GM15510 (cell line): Measurements from ENCODE around the gene SMURF1.

Experiments
- POLR2A ChIP-seq: IDR thresholded peaks from 3 replicates; pipeline ENCODE4 v1.6.1; 2011; ENCODE audit warnings: borderline replicate concordance; ENCODE audit not compliant: insufficient read length; ENCODE audit errors: extremely low read depth

The SMURF1 gene

GRCh38 chr7:99002827-99003212 lies 141.1 kb downstream of the SMURF1 start:
- no peak for TF ChIP-seq POLR2A

GRCh38 chr7:99002148-99002826 lies 141.6 kb downstream of the SMURF1 start:
- TF ChIP-seq POLR2A: no peak

- TF ChIP-seq POLR2A: no peak
These were observed 142.3 kb downstream of the SMURF1 start for GRCh38 chr7:99001482-99002147.

- no peak for TF ChIP-seq POLR2A
These were observed 142.9 kb downstream of the SMURF1 start for GRCh38 chr7:99000904-99001465.

GRCh38 chr7:99000196-99000903 lies 143.6 kb downstream of the SMURF1 start:
- no peak for TF ChIP-seq POLR2A

- no peak for TF ChIP-seq POLR2A
These were observed 144.8 kb downstream of the SMURF1 start for GRCh38 chr7:98998821-98999725.

GRCh38 chr7:98997846-98998245 lies 146.1 kb downstream of the SMURF1 start:
- TF ChIP-seq POLR2A: no peak

- TF ChIP-seq POLR2A: no peak
These were observed 147.8 kb downstream of the SMURF1 start for GRCh38 chr7:98996150-98996552.

GRCh38 chr7:98995523-98996149 lies 148.3 kb downstream of the SMURF1 start:
- no peak for TF ChIP-seq POLR2A

- no peak for TF ChIP-seq POLR2A
These were observed 148.8 kb downstream of the SMURF1 start for GRCh38 chr7:98995111-98995510.

GRCh38 chr7:98994046-98994944 lies 149.6 kb downstream of the SMURF1 start:
- TF ChIP-seq POLR2A: no peak

- no peak for TF ChIP-seq POLR2A
These were observed 150.6 kb downstream of the SMURF1 start for GRCh38 chr7:98993024-98993897.
